ENCODE data around the gene SULT2B1. TPM values are rescaled to one million over a fixed set of nuclear protein-coding genes. Genes with fewer than 3 reads are reported as not detected.

The SULT2B1 gene
- polyA plus RNA-seq, 2 of the 4 experiments (the other 2 are of a cell fraction), result 22.2 to 34.3 TPM

- Histone ChIP-seq H3K4me2 (peak within 1 kb of the TSS; percentile 94), H3K4me3 (peak within 1 kb of the TSS; percentile 54), H3K4me1 (peaks cover 18% of the 10 kb centered on the region; the same call in 2 of the 3 replicates), H3K9me3 (no peaks in the 10 kb centered on the region), H3K27ac (peak within 1 kb of the TSS; percentile 87 to 88)
- ATAC-seq (peak; percentile 85 to 90), FAIRE-seq (no peak), DNase-seq (ENCODE audit: low read depth in 1 of 2, low spot score in 1 of 2) (peak; percentile 91 to 97)
- ChIA-PET CTCF (interaction anchor here (0.5 to 3.5 kb wide), 58 partner anchors 8 to 348 kb away, joined by 3 to 39 read pairs (median 4); partner anchors contain the start of genes FUT1, FUT2, HSD17B14 and IZUMO1), POLR2A (interaction anchor here (1.0 to 3.1 kb wide), 9 partner anchors 12 to 315 kb away, joined by 3 to 15 read pairs (median 4); partner anchors contain the start of genes PPP1R15A, RPL18 and SPHK2)
- 5% methylated on average over 8 of the region's 33 CpGs for WGBS (ENCODE audit: missing lambda C conversion rate)
- TF ChIP-seq ATOH8 (CRISPR knock-in tag; IDR thresholded peaks at IDR 0.05; ENCODE audit: low read depth), result 0 out of 2 replicates have a peak, but pooled peaks have one; percentile 28
- TF ChIP-seq HEYL (CRISPR knock-in tag; IDR thresholded peaks at IDR 0.05), result no peak
- TF ChIP-seq CHD2 (IDR thresholded peaks at IDR 0.05; ENCODE audit: low read length, partially characterized antibody), result peak; percentile 34
- no peak for TF ChIP-seq ZC3H11A (IDR thresholded peaks at IDR 0.05)
- no peak; the same call in 1 of the 2 replicates for TF ChIP-seq RNF2 (IDR thresholded peaks at IDR 0.05; ENCODE audit: borderline replicate concordance, low read depth)
- no peak for TF ChIP-seq NR3C1 (IDR thresholded peaks at IDR 0.05)
- no peak for TF ChIP-seq MAFK (IDR thresholded peaks at IDR 0.05; ENCODE audit: partially characterized antibody)
- TF ChIP-seq FOSL2 (IDR thresholded peaks at IDR 0.05), result no peak
- no peak for TF ChIP-seq FOSL2 (CRISPR knock-in tag; IDR thresholded peaks at IDR 0.05)
- no peak for TF ChIP-seq HES2 (IDR thresholded peaks at IDR 0.05)
- no peak for TF ChIP-seq NPAS2 (CRISPR knock-in tag; IDR thresholded peaks at IDR 0.05; ENCODE audit: borderline replicate concordance)
- TF ChIP-seq MAZ (IDR thresholded peaks at IDR 0.05; ENCODE audit: borderline replicate concordance, low read depth, low read length), result peak; percentile 72; the same call in 1 of the 2 replicates
- TF ChIP-seq, protein P1, sequence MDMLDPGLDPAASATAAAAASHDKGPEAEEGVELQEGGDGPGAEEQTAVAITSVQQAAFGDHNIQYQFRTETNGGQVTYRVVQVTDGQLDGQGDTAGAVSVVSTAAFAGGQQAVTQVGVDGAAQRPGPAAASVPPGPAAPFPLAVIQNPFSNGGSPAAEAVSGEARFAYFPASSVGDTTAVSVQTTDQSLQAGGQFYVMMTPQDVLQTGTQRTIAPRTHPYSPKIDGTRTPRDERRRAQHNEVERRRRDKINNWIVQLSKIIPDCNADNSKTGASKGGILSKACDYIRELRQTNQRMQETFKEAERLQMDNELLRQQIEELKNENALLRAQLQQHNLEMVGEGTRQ (IDR thresholded peaks at IDR 0.05), result no peak
- TF ChIP-seq BHLHE40 (IDR thresholded peaks at IDR 0.05; ENCODE audit: low read depth, low read length), result no peak
- TF ChIP-seq FOSB (CRISPR knock-in tag; IDR thresholded peaks at IDR 0.05), result no peak
- TF ChIP-seq FOXS1 (CRISPR knock-in tag; IDR thresholded peaks at IDR 0.05), result no peak
- 0 out of 2 replicates have a peak, but pooled peaks have one; percentile 7 for TF ChIP-seq MYC (IDR thresholded peaks at IDR 0.05; ENCODE audit: borderline replicate concordance, low read length)
- no peak for TF ChIP-seq POLR2AphosphoS2 (conservative IDR thresholded peaks at IDR 0.05; ENCODE audit: low read length)
- no peak for TF ChIP-seq ZNF302 (CRISPR knock-in tag; IDR thresholded peaks at IDR 0.05)
- TF ChIP-seq CBX2 (IDR thresholded peaks at IDR 0.05; ENCODE audit: borderline replicate concordance, low read depth), result no peak
- TF ChIP-seq ZSCAN20 (CRISPR knock-in tag; IDR thresholded peaks at IDR 0.05), result no peak
- no peak for TF ChIP-seq JUNB (IDR thresholded peaks at IDR 0.05)
- no peak for TF ChIP-seq GATA3 (IDR thresholded peaks at IDR 0.05; ENCODE audit: borderline replicate concordance)
- peak; percentile 48 for TF ChIP-seq HOXB13 (CRISPR knock-in tag; IDR thresholded peaks at IDR 0.05; ENCODE audit: low read depth)
- TF ChIP-seq PHF8 (IDR thresholded peaks at IDR 0.05; ENCODE audit: borderline replicate concordance, low read depth), result 0 out of 2 replicates have a peak, but pooled peaks have one; percentile 18
- no peak for TF ChIP-seq CEBPB (IDR thresholded peaks at IDR 0.05)
- TF ChIP-seq, protein P2, sequence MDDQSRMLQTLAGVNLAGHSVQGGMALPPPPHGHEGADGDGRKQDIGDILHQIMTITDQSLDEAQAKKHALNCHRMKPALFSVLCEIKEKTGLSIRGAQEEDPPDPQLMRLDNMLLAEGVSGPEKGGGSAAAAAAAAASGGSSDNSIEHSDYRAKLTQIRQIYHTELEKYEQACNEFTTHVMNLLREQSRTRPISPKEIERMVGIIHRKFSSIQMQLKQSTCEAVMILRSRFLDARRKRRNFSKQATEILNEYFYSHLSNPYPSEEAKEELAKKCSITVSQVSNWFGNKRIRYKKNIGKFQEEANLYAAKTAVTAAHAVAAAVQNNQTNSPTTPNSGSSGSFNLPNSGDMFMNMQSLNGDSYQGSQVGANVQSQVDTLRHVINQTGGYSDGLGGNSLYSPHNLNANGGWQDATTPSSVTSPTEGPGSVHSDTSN (IDR thresholded peaks at IDR 0.05), result peak; percentile 15; the same call in 1 of the 2 replicates
- no peak for TF ChIP-seq TP53 (CRISPR knock-in tag; IDR thresholded peaks at IDR 0.05)
- TF ChIP-seq HOXB5 (CRISPR knock-in tag; IDR thresholded peaks at IDR 0.05), result no peak
- no peak for TF ChIP-seq ZFP36 (IDR thresholded peaks at IDR 0.05; ENCODE audit: borderline replicate concordance, partially characterized antibody)
- TF ChIP-seq NFE2L2 (conservative IDR thresholded peaks at IDR 0.05; ENCODE audit: low read length), result no peak
- TF ChIP-seq, protein P3, sequence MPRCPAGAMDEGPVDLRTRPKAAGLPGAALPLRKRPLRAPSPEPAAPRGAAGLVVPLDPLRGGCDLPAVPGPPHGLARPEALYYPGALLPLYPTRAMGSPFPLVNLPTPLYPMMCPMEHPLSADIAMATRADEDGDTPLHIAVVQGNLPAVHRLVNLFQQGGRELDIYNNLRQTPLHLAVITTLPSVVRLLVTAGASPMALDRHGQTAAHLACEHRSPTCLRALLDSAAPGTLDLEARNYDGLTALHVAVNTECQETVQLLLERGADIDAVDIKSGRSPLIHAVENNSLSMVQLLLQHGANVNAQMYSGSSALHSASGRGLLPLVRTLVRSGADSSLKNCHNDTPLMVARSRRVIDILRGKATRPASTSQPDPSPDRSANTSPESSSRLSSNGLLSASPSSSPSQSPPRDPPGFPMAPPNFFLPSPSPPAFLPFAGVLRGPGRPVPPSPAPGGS (IDR thresholded peaks at IDR 0.05), result 0 out of 3 replicates have a peak, but pooled peaks have one; percentile 24
- no peak for TF ChIP-seq CHD4 (IDR thresholded peaks at IDR 0.05; ENCODE audit: borderline replicate concordance)
- TF ChIP-seq RAD21 (conservative IDR thresholded peaks at IDR 0.05 in 1 of 2, IDR thresholded peaks at IDR 0.05 in 1 of 2), result peak; percentile 97 to 98
- no peak for TF ChIP-seq TFCP2L1 (CRISPR knock-in tag; IDR thresholded peaks at IDR 0.05)
- TF ChIP-seq KDM5A (IDR thresholded peaks at IDR 0.05), result 0 out of 2 replicates have a peak, but pooled peaks have one; percentile 56
- TF ChIP-seq HOXA7 (CRISPR knock-in tag; IDR thresholded peaks at IDR 0.05), result no peak
- TF ChIP-seq EP300 (IDR thresholded peaks at IDR 0.05), result no peak
- no peak for TF ChIP-seq ESRRA (IDR thresholded peaks at IDR 0.05; ENCODE audit: borderline replicate concordance, low read length)
Observed at GRCh38 chr19:48646001-48646721, 94.2 kb downstream of the SULT2B1 start, which contains the start of gene CA11. Gene CA11 (minus strand): TSS chr19:48646187. CDS start chr19:48645632, 555 bp downstream.

Measured in A549 (cell line).